ENCODE measurements around the gene AP1B1.
"Not testable (repeated sequence)": the region's sequence is repeated elsewhere in the genome, so short reads cannot be mapped to it uniquely, and the experiment has no call there.

The AP1B1 gene

GRCh38 chr22:29380032-29380781 is 8.2 kb downstream of the AP1B1 start:
- Mint-ChIP-seq H3K9me3 (no peaks in the 10 kb centered on the region), H3K27me3 (no peaks in the 10 kb centered on the region), H3K27ac (peak overlapping the region; percentile 42), H3K4me3 (no peak overlapping the region), H3K4me1 (peaks cover 64% of the 10 kb centered on the region), H3K36me3 (peaks cover 39% of the 10 kb centered on the region)
- DNase-seq (ENCODE audit: low spot score in 2 of 2) (no peak), ATAC-seq (ENCODE audit: low read depth) (no peak)

DNA sequence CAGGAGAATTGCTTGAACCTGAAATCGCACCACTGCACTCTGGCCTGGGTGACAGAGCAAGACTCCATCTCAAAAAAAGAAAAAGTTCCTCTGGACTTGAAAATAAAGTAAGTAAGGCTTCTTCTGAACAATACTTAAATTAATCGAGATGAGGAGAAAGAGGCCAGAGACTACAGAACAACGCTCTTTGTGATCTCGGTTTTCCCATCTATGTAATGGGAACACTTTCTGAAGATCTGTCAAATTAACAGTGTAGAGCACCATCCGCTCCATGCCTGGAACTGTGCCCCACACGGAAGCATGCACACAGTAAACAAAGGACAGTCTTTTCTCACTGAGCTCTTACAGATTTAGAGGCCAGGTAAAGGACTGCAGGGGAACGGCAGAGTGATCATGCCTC is 9.1 kb downstream of the AP1B1 start:
- DNase-seq (ENCODE audit: low spot score in 2 of 2) (no peak), ATAC-seq (ENCODE audit: low read depth) (no peak)
- Mint-ChIP-seq H3K27me3 (no peaks in the 10 kb centered on the region), H3K27ac (peak overlapping the region; percentile 42), H3K4me3 (no peak overlapping the region), H3K4me1 (peaks cover 56% of the 10 kb centered on the region), H3K36me3 (peaks cover 36% of the 10 kb centered on the region), H3K9me3 (no peaks in the 10 kb centered on the region)

DNA sequence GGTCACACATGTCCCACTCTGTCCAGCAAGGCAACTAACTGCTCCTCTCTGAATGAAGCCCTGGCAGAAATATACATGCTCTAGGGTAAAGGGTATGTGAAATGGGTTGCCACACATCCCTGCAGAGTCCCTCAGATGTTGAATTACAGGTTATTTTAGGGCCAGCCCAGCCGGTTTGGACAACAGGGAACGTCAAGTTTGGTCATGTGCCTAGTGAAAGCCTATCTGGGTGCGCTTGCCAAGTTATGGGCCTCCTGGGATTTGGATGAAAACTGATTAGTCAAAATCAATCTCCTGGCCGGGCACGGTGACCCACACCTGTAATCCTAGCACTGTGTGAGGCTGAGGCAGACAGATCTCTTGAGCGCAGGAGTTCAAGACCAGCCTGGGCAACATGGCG is 10.4 kb downstream of the AP1B1 start:
- H3K27me3 Mint-ChIP-seq = no peaks in the 10 kb centered on the region
- ATAC-seq (ENCODE audit: low read depth) (no peak), DNase-seq (ENCODE audit: low spot score in 2 of 2) (no peak)
- H3K4me1 Mint-ChIP-seq = peaks cover 49% of the 10 kb centered on the region
- H3K9me3 Mint-ChIP-seq = no peaks in the 10 kb centered on the region
- no peak overlapping the region for H3K27ac Mint-ChIP-seq
- H3K4me3 Mint-ChIP-seq = no peak overlapping the region
- H3K36me3 Mint-ChIP-seq = peaks cover 37% of the 10 kb centered on the region

DNA sequence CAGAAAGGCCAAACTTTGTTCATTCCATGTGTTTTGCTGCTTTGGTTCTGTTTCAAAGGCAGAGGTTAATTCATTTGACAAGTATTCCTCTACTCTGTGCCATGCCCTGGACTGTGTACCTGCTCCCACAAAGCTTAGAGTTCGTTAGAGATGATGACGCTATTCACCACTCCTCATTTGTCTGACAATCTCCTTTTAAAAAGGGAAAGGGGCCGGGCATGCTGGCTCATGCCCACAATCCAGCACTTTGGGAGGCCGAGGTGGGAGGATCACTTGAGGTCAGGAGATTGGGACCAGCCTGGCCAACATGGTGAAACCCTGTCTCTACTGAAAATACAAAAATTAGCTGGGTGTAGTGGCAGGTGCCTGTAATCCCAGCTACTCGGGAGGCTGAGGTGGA is 11.7 kb downstream of the AP1B1 start:
- Mint-ChIP-seq H3K27ac (peak overlapping the region; percentile 88), H3K4me1 (peaks cover 38% of the 10 kb centered on the region), H3K36me3 (peaks cover 34% of the 10 kb centered on the region)
- ATAC-seq (ENCODE audit: low read depth); DNase-seq (ENCODE audit: low spot score in 2 of 2); H3K9me3 Mint-ChIP-seq; H3K27me3 Mint-ChIP-seq; H3K4me3 Mint-ChIP-seq: not testable (repeated sequence)

DNA sequence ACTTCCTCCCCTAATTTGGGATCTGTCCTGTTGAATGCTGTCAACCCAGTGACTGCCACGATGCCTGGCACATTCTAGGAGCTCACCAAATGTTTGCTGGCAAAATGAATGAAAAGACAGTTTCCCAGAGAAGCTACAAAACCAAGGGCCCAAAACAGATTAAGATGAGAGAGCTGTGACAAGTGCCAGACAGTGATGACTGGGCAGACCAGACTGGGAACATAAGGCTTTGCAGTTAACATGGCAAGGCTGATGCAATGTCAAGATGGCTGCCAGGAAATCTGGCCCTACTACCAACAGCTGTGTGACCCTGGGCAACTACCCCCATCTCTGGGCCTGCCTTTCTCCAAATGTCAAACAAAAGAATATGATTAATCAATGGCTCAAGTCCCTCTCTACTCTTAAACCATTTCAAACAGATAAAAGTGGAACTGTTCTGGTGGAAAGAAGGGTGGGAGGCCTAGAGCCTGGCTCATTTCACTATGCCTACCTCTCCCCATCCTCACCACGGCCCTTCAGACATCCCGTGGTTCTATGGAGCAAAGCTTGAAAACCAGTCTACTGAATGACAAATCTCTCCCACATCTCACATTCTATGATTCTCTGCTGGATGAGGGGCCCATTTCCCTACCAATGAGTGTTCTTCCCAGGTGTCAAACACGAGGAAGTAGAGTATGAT is 12.8 kb downstream of the AP1B1 start:
- Mint-ChIP-seq H3K36me3 (peaks cover 29% of the 10 kb centered on the region), H3K27ac (peak overlapping the region; percentile 88)

GRCh38 chr22:29374806-29375205 is 13.6 kb downstream of the AP1B1 start:
- H3K4me3 Mint-ChIP-seq; H3K27ac Mint-ChIP-seq; H3K27me3 Mint-ChIP-seq; DNase-seq (ENCODE audit: low spot score in 2 of 2); H3K9me3 Mint-ChIP-seq; ATAC-seq (ENCODE audit: low read depth): not testable (repeated sequence)
- H3K36me3 Mint-ChIP-seq = peaks cover 25% of the 10 kb centered on the region
- peaks cover 26% of the 10 kb centered on the region for H3K4me1 Mint-ChIP-seq

More for the DNA sequence above, 12.8 kb downstream of the AP1B1 start:
- Mint-ChIP-seq H3K9me3 (no peaks in the 10 kb centered on the region), H3K4me1 (peaks cover 32% of the 10 kb centered on the region), H3K27me3 (no peaks in the 10 kb centered on the region), H3K4me3 (no peak overlapping the region)
- no peak for DNase-seq (ENCODE audit: low spot score in 2 of 2)
- ATAC-seq (ENCODE audit: low read depth) = no peak

DNA sequence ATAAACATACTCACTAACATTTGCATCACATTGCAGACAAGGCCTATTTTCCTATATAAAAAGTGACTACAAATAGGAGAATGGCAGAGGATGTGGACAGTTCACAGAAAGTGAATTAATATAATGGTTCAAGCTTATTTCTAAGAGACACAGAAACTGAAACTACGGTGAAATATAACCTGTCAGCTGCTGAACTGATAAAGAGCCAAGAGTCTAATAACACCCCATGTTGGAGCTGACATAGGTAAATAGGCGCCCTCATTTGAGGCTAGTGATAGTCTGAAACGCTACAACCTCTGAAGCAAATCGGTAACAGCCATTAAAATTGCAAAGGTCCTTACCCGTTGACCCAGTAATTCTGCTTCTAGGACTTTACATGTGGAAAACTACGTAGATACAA is 14.0 kb downstream of the AP1B1 start:
- H3K36me3 Mint-ChIP-seq = peaks cover 24% of the 10 kb centered on the region
- H3K27ac Mint-ChIP-seq = no peak overlapping the region
- DNase-seq (ENCODE audit: low spot score in 2 of 2) = no peak
- no peaks in the 10 kb centered on the region for H3K27me3 Mint-ChIP-seq
- no peaks in the 10 kb centered on the region for H3K9me3 Mint-ChIP-seq
- H3K4me1 Mint-ChIP-seq = peaks cover 24% of the 10 kb centered on the region
- no peak overlapping the region for H3K4me3 Mint-ChIP-seq
- ATAC-seq (ENCODE audit: low read depth) = no peak

DNA sequence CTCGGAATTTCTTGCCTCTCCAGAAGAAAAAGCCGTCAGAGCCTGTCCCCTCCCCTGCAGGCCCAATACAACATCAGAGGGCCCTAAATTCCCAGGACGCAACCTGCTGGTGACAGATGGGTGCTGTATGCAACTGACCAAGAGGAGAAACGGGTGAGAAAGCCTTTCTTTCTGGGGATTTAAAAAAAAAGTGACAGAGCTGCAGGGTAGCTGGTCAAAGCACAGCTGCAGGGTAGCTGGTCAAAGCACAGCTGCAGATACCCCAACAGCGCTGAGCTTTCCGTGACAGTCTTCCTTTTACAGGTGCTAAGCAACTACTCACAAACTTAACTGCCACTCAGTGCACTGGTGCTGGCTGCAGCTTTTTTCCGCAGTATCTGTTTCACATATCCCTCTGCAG is 17.8 kb downstream of the AP1B1 start:
- no peak for ATAC-seq (ENCODE audit: low read depth)
- Mint-ChIP-seq H3K27me3 (no peaks in the 10 kb centered on the region), H3K4me3 (no peak overlapping the region), H3K36me3 (peaks cover 22% of the 10 kb centered on the region), H3K27ac (no peak overlapping the region), H3K4me1 (peaks cover 12% of the 10 kb centered on the region), H3K9me3 (no peaks in the 10 kb centered on the region)
- no peak for DNase-seq (ENCODE audit: low spot score in 2 of 2)

GRCh38 chr22:29369460-29369859 is 18.9 kb downstream of the AP1B1 start:
- Mint-ChIP-seq H3K4me1 (peaks cover 17% of the 10 kb centered on the region), H3K36me3 (peaks cover 19% of the 10 kb centered on the region)

GRCh38 chr22:29359469-29359868 is 28.9 kb downstream of the AP1B1 start:
- Mint-ChIP-seq H3K4me3 (no peak overlapping the region), H3K9me3 (no peaks in the 10 kb centered on the region), H3K36me3 (peaks cover 16% of the 10 kb centered on the region), H3K27ac (no peak overlapping the region), H3K4me1 (no peaks in the 10 kb centered on the region), H3K27me3 (no peaks in the 10 kb centered on the region)
- ATAC-seq (ENCODE audit: low read depth) = no peak
- no peak for DNase-seq (ENCODE audit: low spot score in 2 of 2)

More at GRCh38 chr22:29369460-29369859, 18.9 kb downstream of the AP1B1 start:
- DNase-seq (ENCODE audit: low spot score in 2 of 2) = no peak
- Mint-ChIP-seq H3K27me3 (no peaks in the 10 kb centered on the region), H3K4me3 (no peak overlapping the region), H3K27ac (no peak overlapping the region), H3K9me3 (no peaks in the 10 kb centered on the region)
- no peak for ATAC-seq (ENCODE audit: low read depth)

GRCh38 chr22:29357193-29357890 is 31.0 kb downstream of the AP1B1 start:
- H3K27ac Mint-ChIP-seq; H3K27me3 Mint-ChIP-seq; ATAC-seq (ENCODE audit: low read depth); H3K9me3 Mint-ChIP-seq; DNase-seq (ENCODE audit: low spot score in 2 of 2); H3K4me1 Mint-ChIP-seq; H3K4me3 Mint-ChIP-seq: not testable (repeated sequence)
- H3K36me3 Mint-ChIP-seq = peaks cover 15% of the 10 kb centered on the region

- peaks cover 21% of the 10 kb centered on the region for H3K36me3 Mint-ChIP-seq
- H3K4me1 Mint-ChIP-seq = no peaks in the 10 kb centered on the region
- H3K27me3 Mint-ChIP-seq = no peaks in the 10 kb centered on the region
- no peaks in the 10 kb centered on the region for H3K9me3 Mint-ChIP-seq
- no peak overlapping the region for H3K27ac Mint-ChIP-seq
- DNase-seq (ENCODE audit: low spot score in 2 of 2) = no peak
- H3K4me3 Mint-ChIP-seq = no peak overlapping the region
- no peak for ATAC-seq (ENCODE audit: low read depth)
Observed at GRCh38 chr22:29353860-29354259, 34.5 kb downstream of the AP1B1 start.

- ATAC-seq (ENCODE audit: low read depth) (no peak), DNase-seq (ENCODE audit: low spot score in 2 of 2) (no peak)
- H3K27me3 Mint-ChIP-seq = no peaks in the 10 kb centered on the region
- no peak overlapping the region for H3K4me3 Mint-ChIP-seq
- no peaks in the 10 kb centered on the region for H3K9me3 Mint-ChIP-seq
- no peak overlapping the region for H3K27ac Mint-ChIP-seq
- peaks cover 2% of the 10 kb centered on the region for H3K4me1 Mint-ChIP-seq
- H3K36me3 Mint-ChIP-seq = peaks cover 24% of the 10 kb centered on the region
Observed at GRCh38 chr22:29353286-29353685, 35.1 kb downstream of the AP1B1 start.

DNA sequence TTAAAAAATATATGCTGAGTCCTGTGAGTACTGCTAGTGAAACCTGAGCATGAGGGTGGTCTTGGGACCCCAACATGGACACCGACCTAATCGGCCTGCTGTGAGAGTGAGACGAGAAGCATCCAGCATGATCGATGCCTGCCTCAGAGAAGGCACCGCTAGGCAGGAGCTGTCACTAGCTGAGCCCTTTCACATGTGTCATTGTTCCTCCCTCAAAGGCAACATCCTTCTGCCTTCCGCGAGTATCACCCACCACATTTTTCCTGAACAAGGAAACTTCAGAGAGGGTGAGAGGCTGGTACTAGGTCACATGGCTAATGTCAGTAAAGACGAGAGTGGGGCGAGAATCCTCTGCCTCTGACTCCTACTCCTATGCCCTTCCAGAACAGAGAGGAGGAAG is 35.6 kb downstream of the AP1B1 start:
- H3K9me3 Mint-ChIP-seq = no peaks in the 10 kb centered on the region
- ATAC-seq (ENCODE audit: low read depth) (no peak), DNase-seq (ENCODE audit: low spot score in 2 of 2) (no peak)
- H3K4me1 Mint-ChIP-seq = peaks cover 2% of the 10 kb centered on the region
- H3K36me3 Mint-ChIP-seq = peaks cover 25% of the 10 kb centered on the region
- no peak overlapping the region for H3K4me3 Mint-ChIP-seq
- H3K27ac Mint-ChIP-seq = no peak overlapping the region
- H3K27me3 Mint-ChIP-seq = no peaks in the 10 kb centered on the region

Measured in memory B cell (primary cell).